ENCODE results near the gene ACOXL.

ACOXL gene

DNA sequence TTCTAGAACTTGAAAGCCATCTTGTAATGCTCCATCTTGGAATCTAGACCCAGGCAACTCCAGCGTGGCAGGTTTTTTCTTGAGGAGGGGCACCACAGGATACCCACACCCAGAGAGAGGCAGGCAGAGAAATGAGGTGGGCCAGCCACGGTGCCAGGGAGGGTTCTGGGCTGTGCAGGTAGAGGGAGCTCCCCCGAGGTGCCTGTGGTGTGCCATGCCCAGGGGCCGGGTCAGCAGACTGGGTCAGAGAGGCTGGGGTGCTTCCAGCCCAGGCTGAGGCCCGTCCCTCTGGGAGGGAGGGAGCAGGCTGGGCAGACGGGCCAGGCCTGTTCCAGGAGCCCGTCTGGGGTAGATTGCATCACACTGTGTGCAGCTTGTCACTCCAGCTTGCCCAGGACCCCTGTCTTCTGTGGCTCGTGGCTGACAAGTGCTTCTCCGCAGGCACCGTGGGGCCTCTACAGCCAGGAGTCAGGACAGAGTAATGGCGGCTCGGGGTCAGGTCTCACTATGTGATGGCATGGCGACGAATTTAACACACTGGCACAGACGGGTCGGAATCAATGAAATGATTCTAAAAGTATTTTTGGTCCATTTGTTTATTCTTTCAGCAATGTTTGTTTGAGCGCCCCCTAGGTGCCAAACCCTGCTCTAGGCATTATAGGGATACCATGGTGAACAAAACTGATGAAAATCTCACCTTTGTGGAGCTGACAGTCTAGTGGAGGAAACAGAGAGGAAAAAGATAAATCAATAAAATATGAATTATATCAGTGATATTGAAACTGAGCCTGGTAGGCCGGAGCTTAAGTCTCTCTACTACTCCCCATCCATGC lies 144.0 kb downstream of the ACOXL start:
- DNase-seq (ENCODE audit: low spot score) = no peak

DNA sequence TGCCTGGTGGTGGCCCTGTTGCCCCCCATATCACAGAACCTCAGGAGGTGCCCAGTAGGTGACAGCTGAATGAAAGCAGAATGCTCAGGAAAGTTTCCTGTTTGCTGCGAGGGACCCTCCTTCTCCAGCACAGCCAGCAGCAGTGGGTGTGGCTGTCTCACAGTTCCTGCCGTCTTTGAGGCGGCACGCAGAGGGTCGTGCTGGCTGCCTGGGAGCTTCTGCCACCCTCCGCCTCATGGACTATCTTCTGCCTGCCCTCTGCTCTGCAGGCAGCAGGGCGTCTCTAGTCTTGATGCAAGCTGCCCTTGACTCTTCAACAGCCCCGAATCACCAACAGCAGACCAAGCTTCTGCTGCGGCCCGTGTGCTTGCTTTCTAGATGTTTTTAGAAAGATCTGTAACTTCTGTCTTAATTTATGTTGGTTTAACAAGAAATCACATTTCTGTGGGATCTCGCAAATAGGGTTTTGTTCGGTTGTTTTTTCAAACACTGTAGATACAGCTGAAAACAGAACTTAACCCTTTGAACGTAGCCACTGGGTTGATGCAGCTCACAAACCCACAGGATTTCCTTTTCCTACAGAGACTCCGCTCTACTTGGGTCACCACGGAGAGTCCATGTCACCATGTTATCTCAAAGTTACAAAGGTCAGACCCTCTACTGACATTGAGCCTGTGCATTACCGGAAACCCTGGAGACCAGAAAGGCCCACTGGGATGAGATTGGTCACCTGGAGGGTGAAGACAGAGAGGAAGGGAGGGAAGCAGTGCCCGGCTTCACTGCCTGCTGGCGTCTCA lies 144.9 kb downstream of the ACOXL start:
- no peak for DNase-seq (ENCODE audit: low spot score)

DNA sequence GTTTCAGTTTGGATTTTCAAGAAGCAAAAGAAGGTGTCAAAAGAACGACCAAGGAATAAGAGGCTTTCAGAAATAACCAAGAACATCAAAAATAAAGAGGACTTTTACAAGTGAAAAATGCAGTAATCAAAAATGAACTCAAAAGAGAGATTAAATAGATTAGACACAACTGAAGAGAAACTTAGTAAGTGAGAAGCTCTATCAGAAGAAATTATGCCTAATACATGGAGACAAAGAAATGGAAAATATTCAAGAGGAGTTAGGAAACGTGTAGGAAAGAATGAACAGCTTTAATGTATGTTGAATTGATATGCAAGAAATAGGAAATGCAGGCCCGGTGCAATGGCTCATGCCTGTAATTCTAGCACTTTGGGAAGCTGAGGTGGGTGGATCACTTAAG lies 145.8 kb downstream of the ACOXL start:
- DNase-seq (ENCODE audit: low spot score) = no peak

DNA sequence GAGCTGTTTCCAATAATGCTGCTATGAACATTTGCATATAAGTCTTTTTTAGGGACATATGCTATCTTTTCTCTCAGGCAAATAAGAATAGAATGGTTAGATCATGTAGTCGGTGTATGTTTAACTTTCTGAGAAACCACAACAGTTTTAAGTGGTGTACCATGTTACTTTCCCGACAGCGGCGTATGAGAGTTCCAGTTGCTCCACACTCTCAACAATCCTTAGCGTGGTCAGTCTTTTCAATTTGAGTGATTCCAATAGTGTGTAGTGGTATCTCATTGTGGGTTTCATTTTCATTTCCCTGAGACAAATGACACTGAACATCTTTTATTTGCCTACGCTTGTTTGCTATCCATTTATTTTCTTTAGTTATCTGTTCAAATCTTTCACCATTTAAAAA lies 149.5 kb downstream of the ACOXL start:
- no peak for DNase-seq (ENCODE audit: low spot score)

DNA sequence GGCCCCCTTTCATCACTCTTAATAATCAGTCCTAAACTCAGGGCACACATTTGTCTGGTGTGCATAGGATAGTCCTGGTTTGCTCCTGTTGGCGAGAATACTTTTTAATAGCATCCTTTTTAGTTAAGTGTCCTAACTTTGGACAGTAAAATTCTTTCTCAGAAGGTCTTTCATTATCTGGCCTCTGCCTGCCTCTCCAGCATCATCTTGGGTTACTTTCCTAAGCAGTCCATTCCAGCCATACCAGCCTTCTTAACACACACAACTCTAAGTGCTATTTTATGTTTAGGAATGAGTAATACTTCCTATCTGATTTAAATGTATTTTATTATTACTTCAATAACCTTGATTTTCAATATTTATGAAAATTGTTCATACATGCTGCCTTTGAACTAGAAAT lies 151.0 kb downstream of the ACOXL start:
- DNase-seq (ENCODE audit: low spot score) = no peak

DNA sequence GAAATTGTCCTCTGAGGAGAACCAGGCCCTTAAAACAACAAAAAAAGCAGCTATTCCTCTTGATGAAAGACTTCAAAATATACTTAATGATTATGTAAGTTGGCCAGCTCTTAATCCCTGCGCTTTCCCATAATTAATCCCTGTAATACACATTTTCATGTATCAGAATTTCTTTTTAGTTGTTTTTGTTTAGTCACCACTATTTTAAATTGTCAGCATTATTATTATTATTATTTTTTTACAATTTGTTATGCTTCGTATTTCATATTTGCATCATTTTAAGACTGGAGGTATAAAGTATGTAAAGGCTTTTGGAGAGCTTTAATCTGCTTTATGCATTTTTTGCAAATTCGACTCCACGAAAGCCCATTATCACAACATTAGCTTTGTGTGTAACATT lies 152.9 kb downstream of the ACOXL start:
- DNase-seq (ENCODE audit: low spot score) = no peak

DNA sequence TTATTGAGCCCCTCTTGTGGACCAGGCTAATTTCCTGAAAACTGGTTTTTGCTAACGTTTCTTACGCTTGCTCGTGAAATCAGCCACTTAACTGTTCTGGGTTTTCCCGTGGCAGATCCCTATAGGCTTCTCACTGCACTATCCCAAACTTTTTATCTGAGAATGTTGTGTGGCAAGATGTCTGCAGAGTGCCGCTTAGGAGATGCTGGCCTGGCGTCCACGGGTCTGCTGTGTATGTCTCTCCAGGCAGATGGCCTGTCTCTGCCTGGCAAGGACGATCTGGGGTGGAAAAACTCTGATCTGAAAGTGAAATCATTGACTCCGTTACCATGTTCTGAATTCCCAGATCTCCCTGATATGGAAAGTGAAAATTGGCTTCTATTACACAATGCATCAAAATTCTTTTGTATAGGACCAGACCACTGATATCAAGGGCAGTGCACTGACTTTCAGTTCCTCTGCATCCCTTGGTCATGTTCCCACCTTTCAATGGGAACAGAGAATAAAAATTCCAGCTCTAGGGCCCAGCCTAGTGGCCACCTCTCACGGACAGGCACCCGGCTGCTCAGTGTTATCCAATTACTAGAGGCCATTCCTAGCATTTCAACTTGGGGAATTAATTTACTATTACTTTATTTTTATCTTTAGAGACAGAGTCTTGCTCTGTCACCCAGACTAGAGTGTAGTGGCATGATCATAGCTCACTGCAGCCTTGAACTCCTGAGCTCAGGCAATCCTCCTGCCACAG lies 154.6 kb downstream of the ACOXL start:
- no peak for DNase-seq (ENCODE audit: low spot score)

DNA sequence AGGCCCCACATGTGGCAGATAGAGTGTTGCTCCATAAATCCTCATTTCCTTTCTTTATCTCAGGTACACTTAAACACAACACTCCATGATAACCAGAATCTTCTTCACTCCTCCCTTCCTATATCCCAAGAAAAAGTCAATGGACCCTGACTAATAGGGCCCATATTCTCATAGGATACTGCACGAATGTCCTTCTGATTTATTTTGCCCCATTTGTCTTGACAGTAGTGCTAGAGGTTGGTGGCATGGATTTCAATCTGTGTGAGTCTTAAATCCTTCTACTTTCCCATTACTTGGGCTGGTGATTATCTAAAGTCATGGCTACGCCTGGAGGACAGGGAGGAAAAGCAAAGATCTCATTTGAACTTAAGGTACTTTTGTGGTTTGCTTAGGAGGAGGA lies 156.0 kb downstream of the ACOXL start:
- no peak for DNase-seq (ENCODE audit: low spot score)

DNA sequence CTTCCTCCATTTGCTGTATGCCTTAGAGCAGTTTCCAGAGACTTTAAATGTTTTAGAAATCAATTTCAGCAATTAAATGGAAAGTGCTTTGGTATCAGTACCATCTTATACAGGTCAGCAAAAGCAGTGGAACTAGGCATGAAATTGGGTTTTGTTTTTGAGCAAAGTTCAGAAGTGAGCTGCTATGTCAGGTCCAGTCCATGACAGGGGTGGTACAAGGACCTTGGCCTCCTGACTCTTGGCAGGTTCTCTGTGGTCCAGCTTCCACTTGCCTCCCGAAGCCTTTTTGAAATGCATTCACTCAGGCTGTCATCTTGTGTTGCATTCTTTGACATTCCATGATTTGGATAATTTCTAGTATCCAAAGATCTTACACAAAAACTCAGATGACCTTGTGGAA lies 159.3 kb downstream of the ACOXL start:
- DNase-seq (ENCODE audit: low spot score) = no peak

DNA sequence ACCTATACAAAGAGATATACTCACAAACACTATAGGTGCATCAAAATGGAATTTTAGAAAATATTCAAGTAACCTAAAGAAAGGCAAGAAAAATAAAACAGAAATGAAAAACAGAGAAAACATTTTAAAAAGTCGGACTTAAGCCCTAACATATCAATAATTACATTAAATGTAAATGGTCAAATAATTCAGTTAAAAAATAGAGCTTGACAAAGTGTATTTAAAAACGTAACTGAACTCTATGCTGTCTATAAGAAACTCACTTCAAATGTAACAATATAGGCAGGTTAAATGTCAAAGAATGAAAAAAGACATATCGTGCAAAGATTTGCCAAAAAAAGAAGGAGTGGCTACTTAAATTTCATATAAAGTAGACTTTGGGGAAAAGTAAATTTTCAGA lies 163.9 kb downstream of the ACOXL start:
- DNase-seq (ENCODE audit: low spot score) = no peak

DNA sequence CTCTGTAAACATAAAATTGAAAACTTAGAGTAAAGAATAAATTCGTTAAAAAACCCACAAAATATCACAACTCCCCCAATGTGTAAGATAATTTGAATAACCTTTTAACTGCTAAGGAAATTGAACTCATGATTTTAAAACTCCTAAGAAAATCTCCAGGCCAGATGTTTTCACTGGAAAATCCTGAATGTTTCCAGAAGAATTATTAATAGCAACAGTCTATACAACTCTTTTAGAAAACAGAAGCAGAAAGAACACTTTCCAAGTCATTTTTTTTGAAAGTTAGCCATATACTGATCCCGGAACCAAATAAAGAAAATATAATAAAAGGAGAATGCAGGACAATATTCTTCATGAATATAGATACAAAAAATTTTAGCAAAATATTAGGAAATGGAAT lies 165.6 kb downstream of the ACOXL start:
- DNase-seq (ENCODE audit: low spot score) = no peak

DNA sequence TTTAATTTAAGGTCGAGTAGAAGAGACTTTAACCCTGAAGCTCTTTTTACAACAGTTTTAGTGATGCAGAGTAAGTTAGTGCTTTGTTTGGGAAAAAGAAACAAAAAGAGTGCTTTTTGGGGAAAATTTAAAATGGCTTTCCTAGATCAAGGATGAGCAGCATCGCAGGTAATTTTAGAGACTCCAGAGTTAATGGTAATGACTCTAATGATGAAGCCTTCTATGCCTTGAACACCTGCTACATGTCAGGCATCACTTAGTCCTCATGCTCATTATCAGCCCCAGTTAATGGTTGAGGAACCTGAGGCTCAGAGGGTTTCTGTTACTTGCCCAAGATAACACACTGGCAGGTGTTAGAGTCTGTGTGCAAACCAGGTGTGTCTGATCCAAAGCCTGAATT lies 167.8 kb downstream of the ACOXL start:
- DNase-seq (ENCODE audit: low spot score) = no peak

DNA sequence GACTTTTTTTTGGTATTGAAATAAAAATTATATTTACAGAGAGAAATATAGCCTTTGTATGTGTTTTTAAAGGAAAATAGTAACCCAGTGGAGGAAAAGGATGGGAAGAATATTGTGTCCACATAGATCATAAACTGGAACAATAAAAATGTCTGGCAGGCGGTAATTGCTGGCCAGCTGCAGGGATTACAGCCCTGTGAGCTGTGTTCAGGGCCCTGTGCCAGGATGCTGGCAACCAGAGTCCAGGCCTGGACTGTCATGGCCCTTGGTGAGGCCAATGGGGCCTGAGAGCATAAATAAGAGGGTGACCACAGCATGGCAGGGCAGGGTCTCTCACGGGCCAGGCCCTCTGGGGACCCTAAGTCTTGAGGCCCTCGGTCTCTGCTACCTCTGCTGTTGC lies 171.2 kb downstream of the ACOXL start:
- no peak for DNase-seq (ENCODE audit: low spot score)

DNA sequence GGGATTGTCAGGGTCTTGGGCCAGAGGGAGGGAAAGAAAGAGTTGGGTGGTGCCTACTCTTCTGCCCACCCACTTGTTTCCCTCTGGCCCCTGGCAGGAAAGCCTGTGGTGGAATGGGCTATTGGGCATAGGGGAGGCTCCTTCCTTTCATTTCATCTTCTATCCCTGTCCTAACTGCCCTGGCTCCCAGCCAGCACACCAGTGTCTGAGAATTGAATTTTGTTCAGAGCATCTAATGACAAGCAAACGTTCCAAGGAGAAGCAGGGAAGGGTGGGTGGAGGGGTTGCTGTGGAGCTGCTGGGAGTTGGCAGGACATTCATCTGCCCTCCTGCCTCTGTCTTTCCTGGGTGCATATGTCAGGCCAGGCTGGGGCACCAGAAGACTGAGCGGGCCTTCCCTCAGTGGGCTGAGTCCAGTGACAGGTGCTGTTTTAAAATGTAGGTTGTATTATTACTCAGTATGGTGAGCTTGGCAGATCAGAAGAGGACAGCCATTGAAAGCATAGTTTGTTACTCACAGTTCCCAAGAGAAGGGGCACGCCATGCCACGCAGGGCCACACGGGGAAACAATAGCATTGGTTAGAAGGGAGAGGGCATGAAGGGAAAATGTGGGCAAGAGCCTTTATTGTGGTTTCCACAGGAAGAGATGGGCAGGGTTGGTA lies 171.9 kb downstream of the ACOXL start:
- DNase-seq (ENCODE audit: low spot score) = no peak

DNA sequence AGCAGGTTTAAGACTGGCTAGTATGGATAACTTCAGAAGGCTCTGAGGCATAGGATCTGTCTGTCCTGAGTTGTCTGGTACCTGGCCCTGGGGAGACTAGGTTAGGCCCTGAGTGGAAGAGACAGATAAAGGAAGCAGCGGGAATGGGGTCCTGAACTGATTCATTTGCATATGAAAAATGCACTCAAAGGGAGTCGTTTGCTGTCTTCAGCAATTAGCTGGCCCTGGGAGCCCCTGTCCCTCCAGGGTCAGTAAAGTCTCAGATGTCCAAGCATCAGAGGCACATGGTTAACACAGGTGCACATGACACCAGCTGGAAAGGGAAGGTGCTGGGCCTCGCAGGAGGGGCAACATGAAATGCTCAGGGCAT lies 172.4 kb downstream of the ACOXL start:
- DNase-seq (ENCODE audit: low spot score) = no peak

DNA sequence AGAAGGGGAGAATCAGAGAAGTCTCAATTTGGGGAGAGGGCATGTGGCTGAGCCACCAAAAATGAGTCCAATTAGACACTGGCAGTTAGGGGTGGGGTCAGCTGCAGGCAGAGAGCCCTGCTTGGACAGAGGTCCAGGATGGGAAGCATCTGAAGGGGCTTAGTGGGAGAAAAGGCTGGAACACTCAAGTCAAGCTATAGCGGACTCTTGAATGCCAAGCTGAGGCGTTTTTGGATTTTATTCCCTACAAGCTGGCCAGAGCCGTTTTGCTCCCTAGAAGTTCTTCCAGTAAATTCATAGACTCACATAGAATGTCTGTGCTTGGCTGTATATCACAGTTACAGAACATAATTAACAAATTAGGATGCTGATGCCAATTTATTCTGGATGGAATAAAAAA lies 172.8 kb downstream of the ACOXL start:
- no peak for DNase-seq (ENCODE audit: low spot score)

DNA sequence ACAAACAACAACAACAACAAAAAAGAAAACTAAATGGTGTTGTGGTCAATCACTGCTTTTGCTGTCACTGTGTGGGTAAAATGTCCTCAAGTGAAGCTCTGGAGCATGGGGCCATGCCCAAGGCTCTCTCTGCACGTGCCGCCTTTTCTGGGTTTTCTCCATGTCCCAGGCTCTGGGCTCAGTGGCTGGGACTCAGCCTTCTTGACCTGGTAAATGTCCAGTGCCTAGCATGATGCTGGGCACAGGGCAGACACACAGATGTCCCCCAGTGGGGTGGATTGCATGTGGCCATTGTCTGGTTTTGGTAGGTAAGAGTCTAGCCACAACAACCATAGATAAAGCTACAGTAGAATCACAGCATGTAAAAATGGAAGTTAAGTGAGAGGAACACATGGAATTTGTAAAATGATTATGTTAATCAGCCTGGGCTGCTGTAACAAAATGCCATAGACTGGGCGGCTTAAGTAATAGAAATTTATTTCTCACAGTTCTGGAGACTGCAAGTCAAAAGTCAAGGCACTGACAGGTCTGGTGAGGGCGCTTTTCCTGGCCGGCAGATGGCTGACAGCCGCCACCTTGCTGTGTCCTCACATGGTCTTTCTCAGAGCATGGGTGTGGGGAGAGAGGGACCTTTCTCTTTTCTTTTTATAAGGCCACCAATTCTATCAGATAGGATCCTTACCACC lies 174.4 kb downstream of the ACOXL start:
- no peak for DNase-seq (ENCODE audit: low spot score)

DNA sequence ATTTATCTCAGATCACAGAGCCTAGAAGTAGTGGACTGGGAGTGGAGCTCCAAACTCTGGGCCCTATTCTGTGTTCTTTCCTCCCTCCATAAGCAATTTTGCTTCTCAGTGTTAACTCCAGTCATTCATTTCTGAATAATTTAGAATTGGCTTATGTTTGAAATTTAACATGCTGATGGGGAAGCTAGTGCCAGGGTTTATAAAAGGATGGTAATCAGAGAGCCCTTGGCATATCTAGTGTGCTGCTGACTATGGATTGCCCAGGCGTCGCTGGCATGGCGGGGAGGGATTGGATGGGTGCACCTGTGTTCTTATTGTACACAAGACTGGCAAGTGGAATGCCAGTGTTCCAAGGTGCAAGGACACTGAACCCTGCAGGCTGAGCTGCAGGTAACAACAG lies 177.1 kb downstream of the ACOXL start:
- no peak for DNase-seq (ENCODE audit: low spot score)

DNA sequence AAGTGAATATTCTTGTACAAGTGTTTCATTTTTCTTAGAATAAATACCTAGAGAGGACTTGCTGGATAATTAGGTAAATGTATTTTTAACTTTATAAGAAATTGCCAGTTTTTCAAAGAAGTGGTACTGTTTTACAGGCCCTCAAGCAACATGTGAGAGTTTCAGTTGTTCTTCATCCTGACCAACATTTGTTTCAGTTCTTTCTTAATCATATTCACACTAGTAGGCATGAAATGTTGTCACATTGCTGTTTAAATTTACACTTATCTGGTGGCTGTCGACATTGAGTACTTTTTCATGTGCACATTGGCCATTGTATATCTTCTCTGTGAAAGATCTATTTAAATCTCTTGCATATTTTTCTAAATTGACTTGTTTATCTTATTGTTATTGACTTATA lies 178.1 kb downstream of the ACOXL start:
- DNase-seq (ENCODE audit: low spot score) = no peak

DNA sequence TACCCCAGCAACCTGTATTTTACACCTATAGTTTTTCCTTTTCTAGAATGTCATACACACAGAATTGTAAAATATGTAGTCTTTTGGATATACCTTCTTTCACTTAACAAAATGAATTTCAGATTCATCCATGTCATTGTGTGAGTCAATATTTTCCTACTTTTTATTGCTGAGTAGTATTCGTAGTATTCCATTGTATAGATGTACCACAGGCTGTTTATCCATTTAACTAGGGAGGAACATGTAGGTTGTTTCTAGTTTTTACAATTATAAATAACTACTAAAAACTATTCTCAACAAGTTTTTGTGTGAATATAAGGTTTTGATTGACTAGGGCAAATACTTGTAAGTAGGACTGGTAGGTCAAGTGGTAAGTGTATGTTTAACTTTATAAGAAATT lies 187.4 kb downstream of the ACOXL start:
- no peak for DNase-seq (ENCODE audit: low spot score)

DNA sequence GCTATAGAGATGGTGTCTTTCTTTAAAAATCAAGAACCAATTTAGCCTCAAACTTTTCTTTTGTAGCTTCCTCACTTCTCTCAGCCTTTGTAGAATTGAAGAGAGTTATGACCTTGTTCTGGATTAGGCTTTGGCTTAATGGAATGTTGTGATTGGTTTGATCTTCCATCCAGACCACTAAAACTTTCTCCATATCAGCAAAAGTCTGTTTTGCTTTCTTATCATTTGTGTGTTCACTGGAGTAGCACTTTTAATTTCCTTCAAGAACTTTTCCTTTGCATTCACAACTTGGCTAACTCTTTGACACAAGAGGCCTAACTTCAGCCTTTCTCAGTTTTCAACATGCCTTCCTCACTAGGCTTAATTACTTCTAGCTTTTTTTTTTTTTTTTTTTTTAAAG lies 193.1 kb downstream of the ACOXL start:
- DNase-seq (ENCODE audit: low spot score) = no peak

DNA sequence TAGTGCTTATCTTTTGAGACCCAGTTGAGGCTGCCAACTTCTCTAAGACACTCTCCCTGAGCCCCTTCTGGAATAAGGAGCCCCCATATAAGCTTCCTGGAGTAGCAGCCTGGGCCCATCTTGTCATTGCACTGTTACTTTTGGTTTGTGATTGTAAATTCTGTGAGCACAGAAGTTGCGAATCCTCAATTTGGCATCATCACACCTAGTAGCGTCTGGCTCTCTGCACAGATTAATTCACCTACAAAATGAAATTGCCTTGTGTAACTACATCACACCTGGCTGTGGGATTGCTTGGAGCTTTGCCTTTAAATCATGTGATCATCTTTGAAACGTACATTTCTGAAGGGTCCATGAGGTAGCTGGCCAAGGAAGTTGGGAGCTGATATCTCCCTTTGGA lies 195.2 kb downstream of the ACOXL start:
- no peak for DNase-seq (ENCODE audit: low spot score)

Data from CD4-positive, alpha-beta T cell treated with Interleukin-15 for 4 hours (primary cell).